HG03432 (cell line): ENCODE results near the gene INTS7.
"Not testable (repeated sequence)": the region's sequence is repeated elsewhere in the genome, so short reads cannot be mapped to it uniquely, and the experiment has no call there.

Source experiments
- ATAC-seq: cut with Tn5 transposase; IDR thresholded peaks from one replicate; pipeline ENCODE4 v1.9.1; 2021; ENCODE audit warnings: mild to moderate bottlenecking, moderate library complexity; ENCODE audit not compliant: unreplicated experiment

INTS7 gene

GRCh38 chr1:211986628-211987254 is 48.6 kb downstream of the INTS7 start:
- no peak for ATAC-seq

- peak; percentile 96 for ATAC-seq
These were observed 49.6 kb downstream of the INTS7 start for GRCh38 chr1:211985556-211986264.

GRCh38 chr1:211978596-211978995 is 56.8 kb downstream of the INTS7 start:
- ATAC-seq, result no peak

- no peak for ATAC-seq
These were observed 60.0 kb downstream of the INTS7 start for GRCh38 chr1:211975152-211975941.

- no peak for ATAC-seq
These were observed 61.8 kb downstream of the INTS7 start for GRCh38 chr1:211973541-211973940.

GRCh38 chr1:211968200-211968834 is 67.0 kb downstream of the INTS7 start:
- ATAC-seq, result no peak

GRCh38 chr1:211967704-211968103 is 67.7 kb downstream of the INTS7 start:
- no peak for ATAC-seq

GRCh38 chr1:211965108-211965805 is 70.1 kb downstream of the INTS7 start:
- no peak for ATAC-seq

GRCh38 chr1:211959680-211960079 is 75.7 kb downstream of the INTS7 start:
- ATAC-seq, result no peak

GRCh38 chr1:211959221-211959620 is 76.1 kb downstream of the INTS7 start:
- no peak for ATAC-seq

GRCh38 chr1:211954028-211954427 is 81.3 kb downstream of the INTS7 start:
- ATAC-seq, result not testable (repeated sequence)

GRCh38 chr1:211953543-211953942 is 81.8 kb downstream of the INTS7 start:
- not testable (repeated sequence) for ATAC-seq

GRCh38 chr1:211952299-211952698 is 83.1 kb downstream of the INTS7 start:
- ATAC-seq, result no peak

- ATAC-seq, result peak; percentile 99
These were observed 83.5 kb downstream of the INTS7 start for GRCh38 chr1:211951856-211952255.

- ATAC-seq, result no peak
These were observed 87.0 kb downstream of the INTS7 start for GRCh38 chr1:211948377-211948776.

GRCh38 chr1:211947396-211948295 is 87.7 kb downstream of the INTS7 start:
- ATAC-seq, result no peak

GRCh38 chr1:211944733-211945500 is 90.4 kb downstream of the INTS7 start:
- no peak for ATAC-seq

- ATAC-seq, result no peak
These were observed 92.8 kb downstream of the INTS7 start for GRCh38 chr1:211942583-211942982.

- peak; percentile 73 for ATAC-seq
These were observed 95.4 kb downstream of the INTS7 start for GRCh38 chr1:211939876-211940468.
